PC-3 (cell line): ENCODE results near the gene ZXDC. TPM values are rescaled to one million over a fixed set of nuclear protein-coding genes. Genes with fewer than 3 reads are reported as not detected.

Source experiments
- ATAC-seq: fragments of 200-7000 bp; cut with Tn5 transposase; 2 replicates; pipeline ENCODE4 v1.9.1; 2020; ENCODE audit warnings: mild to moderate bottlenecking, moderate library complexity
- BruUV-seq: library from RNA; stranded (reverse); fragments of 400-500 nt; replicated peaks from 2 replicates; lab custom pipeline; 2021; lab: Mats Ljungman, UMichigan
- CTCF ChIA-PET: fragments of 300-600 bp; sonication (Branson Sonifier 250); formaldehyde crosslinking; loops from one replicate; lab custom pipeline; 2022; ENCODE audit warnings: antibody characterized with exemption; lab: Charles Lee
- POLR2A ChIA-PET: fragments of 300-600 bp; sonication (Branson Sonifier 250); formaldehyde crosslinking; loops from one replicate; lab custom pipeline; 2022; ENCODE audit warnings: antibody characterized with exemption; ENCODE audit not compliant: unreplicated experiment; lab: Charles Lee
- DNase-seq: peaks from one replicate; pipeline ENCODE4 v3.0.0-alpha.2; 2015
- H2AFZ ChIP-seq: fragments of 300-600 bp; sonication (generic); 2 replicates; pipeline ENCODE4 v1.6.0; 2016; ENCODE audit warnings: antibody characterized with exemption, low read length
- H3F3A ChIP-seq: fragments of 300-600 bp; sonication (generic); one replicate; pipeline ENCODE4 v1.6.0; 2017; ENCODE audit warnings: antibody characterized with exemption, low read length, control low read depth, mild to moderate bottlenecking; ENCODE audit not compliant: unreplicated experiment
- H3K27ac ChIP-seq: fragments of 300-600 bp; sonication (generic); 2 replicates; pipeline ENCODE4 v1.5.1; 2016; ENCODE audit warnings: mild to moderate bottlenecking, low read length
- H3K27me3 ChIP-seq: fragments of 300-600 bp; sonication (generic); 2 replicates; pipeline ENCODE4 v1.6.1; 2016; ENCODE audit warnings: low read length, mixed read lengths
- H3K36me3 ChIP-seq: fragments of 300-600 bp; sonication (generic); 2 replicates; pipeline ENCODE4 v1.6.1; 2016; ENCODE audit warnings: low read depth, mixed run types, low read length, mixed read lengths
- H3K4me1 ChIP-seq: fragments of 300-600 bp; sonication (generic); 2 replicates; pipeline ENCODE4 v1.5.1; 2016; ENCODE audit warnings: low read length; ENCODE audit not compliant: insufficient read depth
- H3K4me2 ChIP-seq: fragments of 300-600 bp; sonication (generic); 2 replicates; pipeline ENCODE4 v1.6.0; 2016; ENCODE audit warnings: low read length
- H3K4me3 ChIP-seq: fragments of 300-600 bp; sonication (generic); 2 replicates; pipeline ENCODE4 v1.5.1; 2016; ENCODE audit warnings: mild to moderate bottlenecking, low read length, mixed read lengths
- H3K79me2 ChIP-seq: fragments of 300-600 bp; sonication (generic); 2 replicates; pipeline ENCODE4 v1.6.1; 2017; ENCODE audit warnings: low read length, mixed read lengths
- H3K9ac ChIP-seq: fragments of 300-600 bp; sonication (generic); 2 replicates; pipeline ENCODE4 v1.6.0; 2016; ENCODE audit warnings: mild to moderate bottlenecking, low read length
- H3K9me2 ChIP-seq: fragments of 300-600 bp; sonication (generic); replicated peaks from 2 replicates; pipeline ENCODE4 v1.6.1; 2016; ENCODE audit warnings: mixed run types, low read length, mixed read lengths
- H3K9me3 ChIP-seq: fragments of 300-600 bp; sonication (generic); 2 replicates; pipeline ENCODE4 v1.6.1; 2016; ENCODE audit warnings: low read length, mixed read lengths
- H4K20me1 ChIP-seq: fragments of 300-600 bp; sonication (generic); 2 replicates; pipeline ENCODE4 v1.6.1; 2016; ENCODE audit warnings: low read length, mixed read lengths
- EZH2 ChIP-seq: fragments of 300-600 bp; sonication (generic); IDR thresholded peaks from one replicate; pipeline ENCODE4 v1.6.1; 2017; ENCODE audit warnings: antibody characterized with exemption, mild to moderate bottlenecking, low read length; ENCODE audit not compliant: unreplicated experiment
- EZH2phosphoT487 ChIP-seq: fragments of 300-600 bp; sonication (generic); IDR thresholded peaks from 2 replicates; pipeline ENCODE4 v1.6.1; 2018; ENCODE audit warnings: mild to moderate bottlenecking, antibody characterized with exemption, low read length, borderline replicate concordance
- intact Hi-C: fragments of 100-400 bp; cut with micrococcal nuclease; formaldehyde crosslinking; loops from 2 replicates; pipeline ENCODE4 v1.9.0; 2023
- total RNA-seq: library from RNA; depleted of rRNA; stranded (reverse); fragments of >200 nt; gene quantifications from 2 replicates; pipeline ENCODE4 v1.2.3, GENCODE V29; 2014
- TF ChIP-seq, protein P1 (sequence below): fragments of 300-600 bp; sonication (generic); conservative IDR thresholded peaks from 2 replicates; pipeline ENCODE4 v1.5.1; 2017; ENCODE audit warnings: antibody characterized with exemption, low read depth, mild to moderate bottlenecking, low read length

Gene ZXDC
- total RNA-seq, 1 experiment from 2014 or later, result 18.7 TPM

DNA sequence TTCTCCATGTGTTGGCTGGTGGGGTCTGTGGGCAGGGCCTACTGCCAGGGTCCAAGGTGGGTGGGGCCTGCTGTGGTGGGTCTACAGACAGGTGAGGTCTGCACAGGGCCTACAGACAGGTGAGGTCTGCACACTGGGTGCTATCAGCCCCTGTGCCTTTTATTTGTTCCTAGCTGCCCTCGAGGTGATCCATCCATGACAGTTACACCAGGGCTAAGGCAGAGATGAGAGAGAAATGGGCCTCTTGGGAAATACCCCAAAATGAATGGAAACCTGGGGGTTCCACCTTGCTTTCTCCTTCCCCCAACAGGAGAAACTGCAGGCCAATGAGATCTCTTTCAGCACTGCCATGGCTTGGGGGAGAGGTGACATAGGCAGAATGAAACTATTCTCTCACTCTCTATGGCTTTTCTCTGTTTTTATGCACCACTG lies 44.6 kb downstream of the ZXDC start:
- H3K27ac ChIP-seq, result no peak overlapping the region
- no TSS peak for BruUV-seq
- no peaks in the 10 kb centered on the region for H3K9me2 ChIP-seq
- H4K20me1 ChIP-seq, result no peaks in the 10 kb centered on the region
- ChIA-PET CTCF (no interaction called here), POLR2A (no interaction called here)
- DNase-seq (no peak), ATAC-seq (no peak)
- no peak overlapping the region for H3K9ac ChIP-seq
- no peaks in the 10 kb centered on the region for H3K79me2 ChIP-seq
- intact Hi-C loops, result no loop called here
- TF ChIP-seq, protein P1, sequence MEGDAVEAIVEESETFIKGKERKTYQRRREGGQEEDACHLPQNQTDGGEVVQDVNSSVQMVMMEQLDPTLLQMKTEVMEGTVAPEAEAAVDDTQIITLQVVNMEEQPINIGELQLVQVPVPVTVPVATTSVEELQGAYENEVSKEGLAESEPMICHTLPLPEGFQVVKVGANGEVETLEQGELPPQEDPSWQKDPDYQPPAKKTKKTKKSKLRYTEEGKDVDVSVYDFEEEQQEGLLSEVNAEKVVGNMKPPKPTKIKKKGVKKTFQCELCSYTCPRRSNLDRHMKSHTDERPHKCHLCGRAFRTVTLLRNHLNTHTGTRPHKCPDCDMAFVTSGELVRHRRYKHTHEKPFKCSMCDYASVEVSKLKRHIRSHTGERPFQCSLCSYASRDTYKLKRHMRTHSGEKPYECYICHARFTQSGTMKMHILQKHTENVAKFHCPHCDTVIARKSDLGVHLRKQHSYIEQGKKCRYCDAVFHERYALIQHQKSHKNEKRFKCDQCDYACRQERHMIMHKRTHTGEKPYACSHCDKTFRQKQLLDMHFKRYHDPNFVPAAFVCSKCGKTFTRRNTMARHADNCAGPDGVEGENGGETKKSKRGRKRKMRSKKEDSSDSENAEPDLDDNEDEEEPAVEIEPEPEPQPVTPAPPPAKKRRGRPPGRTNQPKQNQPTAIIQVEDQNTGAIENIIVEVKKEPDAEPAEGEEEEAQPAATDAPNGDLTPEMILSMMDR, result no peak
- TF ChIP-seq EZH2phosphoT487 (no peak), EZH2 (no peak)
- no peaks in the 10 kb centered on the region for H3K4me1 ChIP-seq
- H3F3A ChIP-seq, result no peaks in the 10 kb centered on the region
- no peak overlapping the region for H2AFZ ChIP-seq
- no peaks in the 10 kb centered on the region for H3K9me3 ChIP-seq
- no peaks in the 10 kb centered on the region for H3K27me3 ChIP-seq
- no peak overlapping the region for H3K4me3 ChIP-seq
- no peak overlapping the region for H3K4me2 ChIP-seq
- no peaks in the 10 kb centered on the region for H3K36me3 ChIP-seq

DNA sequence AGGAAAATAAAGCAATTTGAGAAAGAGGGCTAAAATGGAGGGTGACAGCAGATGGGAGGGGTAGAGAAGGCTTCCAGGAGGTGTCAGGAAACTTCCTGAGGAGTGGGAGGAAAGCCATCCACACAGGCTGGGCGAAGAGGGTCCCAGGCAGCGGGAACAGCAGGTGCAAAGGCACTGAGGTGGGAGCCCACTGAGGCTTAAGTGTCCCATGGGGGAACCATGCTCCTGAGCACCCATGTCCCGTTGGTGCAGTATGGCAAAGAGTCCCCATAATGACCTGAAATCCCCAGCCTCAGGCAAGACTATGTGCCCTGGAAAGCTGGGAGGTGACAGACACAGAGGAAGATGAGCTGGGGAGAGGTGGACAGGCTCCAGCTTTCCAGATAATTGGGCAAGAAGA lies 50.9 kb downstream of the ZXDC start:
- Histone ChIP-seq H3K9ac (no peak overlapping the region), H3K4me2 (no peak overlapping the region), H3K27me3 (no peaks in the 10 kb centered on the region), H3K4me1 (no peaks in the 10 kb centered on the region), H3K36me3 (no peaks in the 10 kb centered on the region), H2AFZ (no peak overlapping the region), H3K9me3 (no peaks in the 10 kb centered on the region), H4K20me1 (no peaks in the 10 kb centered on the region), H3F3A (no peaks in the 10 kb centered on the region), H3K9me2 (no peaks in the 10 kb centered on the region), H3K27ac (no peak overlapping the region), H3K4me3 (no peak overlapping the region), H3K79me2 (no peaks in the 10 kb centered on the region)
- DNase-seq (no peak), ATAC-seq (no peak)
- BruUV-seq, result no TSS peak
- ChIA-PET POLR2A (no interaction called here), CTCF (no interaction called here)
- intact Hi-C loops, result no loop called here
- TF ChIP-seq, protein P1, result no peak

DNA sequence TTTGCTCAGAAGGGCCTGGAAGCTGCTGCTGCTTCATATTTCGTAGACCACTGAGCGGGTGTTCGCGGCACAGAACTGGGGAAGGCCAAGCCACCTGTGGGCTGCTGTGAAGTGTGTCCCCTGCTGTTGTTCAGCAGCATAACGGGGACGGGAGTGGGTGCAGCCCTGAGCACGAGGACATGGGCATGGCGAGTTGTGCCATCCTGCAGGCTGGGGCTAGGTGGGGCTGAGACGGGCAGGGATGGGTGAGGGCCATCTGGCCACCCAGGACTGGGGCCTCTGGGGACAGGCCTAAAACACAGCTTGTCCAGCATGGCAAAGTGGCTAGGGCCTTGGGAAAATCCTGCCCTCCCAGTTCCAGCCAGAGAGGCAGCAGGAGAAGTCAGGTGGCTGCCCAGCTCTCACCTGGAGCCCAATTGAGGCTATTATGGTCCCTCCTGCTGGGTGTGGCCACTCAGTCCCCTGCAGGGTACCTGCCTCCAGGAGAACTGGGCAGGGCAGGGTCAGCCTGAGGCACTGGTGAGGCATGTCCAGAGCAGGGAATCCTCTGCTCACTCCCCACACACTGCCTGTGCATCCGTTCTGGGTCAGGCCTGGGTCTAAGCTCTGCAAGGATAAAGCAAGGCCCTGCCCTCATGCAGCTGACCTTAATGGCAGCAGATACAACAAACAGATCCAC lies 51.5 kb downstream of the ZXDC start:
- ChIA-PET POLR2A (no interaction called here), CTCF (no interaction called here)
- intact Hi-C loops, result no loop called here
- no peaks in the 10 kb centered on the region for H3K79me2 ChIP-seq
- no peaks in the 10 kb centered on the region for H3K9me2 ChIP-seq
- no peaks in the 10 kb centered on the region for H3K27me3 ChIP-seq
- no peak overlapping the region for H3K9ac ChIP-seq
- H3K4me1 ChIP-seq, result no peaks in the 10 kb centered on the region
- TF ChIP-seq EZH2, result no peak
- TF ChIP-seq EZH2phosphoT487, result no peak
- no peaks in the 10 kb centered on the region for H3K36me3 ChIP-seq
- no peak overlapping the region for H3K4me2 ChIP-seq
- H3K4me3 ChIP-seq, result no peak overlapping the region
- no peaks in the 10 kb centered on the region for H3K9me3 ChIP-seq
- no peaks in the 10 kb centered on the region for H3F3A ChIP-seq
- H4K20me1 ChIP-seq, result no peaks in the 10 kb centered on the region
- no peak for ATAC-seq
- no peak overlapping the region for H2AFZ ChIP-seq
- DNase-seq, result no peak
- H3K27ac ChIP-seq, result no peak overlapping the region
- no TSS peak for BruUV-seq
